KOPT-K1 (cell line): ENCODE results near the gene NIN.

Experiments used
- H3K27ac ChIP-seq: fragments of 200-600 bp; sonication (generic); 2 replicates; pipeline ENCODE4 v1.5.1; 2016; ENCODE audit warnings: antibody characterized with exemption, mild to moderate bottlenecking, low read depth, low read length; ENCODE audit not compliant: poor library complexity, severe bottlenecking
- H3K36me3 ChIP-seq: fragments of 200-600 bp; sonication (generic); 2 replicates; pipeline ENCODE4 v1.5.1; 2017; ENCODE audit warnings: antibody characterized with exemption, mild to moderate bottlenecking, low read length, moderate library complexity; ENCODE audit not compliant: insufficient read depth
- H3K9me3 ChIP-seq: fragments of 200-600 bp; sonication (generic); 2 replicates; pipeline ENCODE4 v1.5.1; 2017; ENCODE audit warnings: antibody characterized with exemption, low read length, mild to moderate bottlenecking; ENCODE audit not compliant: insufficient read depth, poor library complexity, severe bottlenecking

Gene NIN

GRCh38 chr14:50758305-50758704 is 72.7 kb downstream of the NIN start:
- peaks cover 88% of the 10 kb centered on the region for H3K36me3 ChIP-seq
- H3K9me3 ChIP-seq, result no peaks in the 10 kb centered on the region
- H3K27ac ChIP-seq, result no peak overlapping the region

GRCh38 chr14:50757702-50758101 is 73.3 kb downstream of the NIN start:
- Histone ChIP-seq H3K27ac (no peak overlapping the region), H3K36me3 (peaks cover 86% of the 10 kb centered on the region), H3K9me3 (no peaks in the 10 kb centered on the region)

GRCh38 chr14:50756300-50756699 is 74.7 kb downstream of the NIN start:
- Histone ChIP-seq H3K27ac (no peak overlapping the region), H3K36me3 (peaks cover 84% of the 10 kb centered on the region), H3K9me3 (no peaks in the 10 kb centered on the region)

- Histone ChIP-seq H3K9me3 (no peaks in the 10 kb centered on the region), H3K36me3 (peaks cover 71% of the 10 kb centered on the region), H3K27ac (no peak overlapping the region)
These were observed 80.6 kb downstream of the NIN start for GRCh38 chr14:50750323-50750722.

- Histone ChIP-seq H3K36me3 (peaks cover 79% of the 10 kb centered on the region), H3K27ac (no peak overlapping the region)
These were observed 85.4 kb downstream of the NIN start for GRCh38 chr14:50745401-50746058.

GRCh38 chr14:50744231-50744630 is 86.7 kb downstream of the NIN start:
- Histone ChIP-seq H3K36me3 (peaks cover 77% of the 10 kb centered on the region), H3K27ac (no peak overlapping the region), H3K9me3 (no peaks in the 10 kb centered on the region)

More at GRCh38 chr14:50745401-50746058, 85.4 kb downstream of the NIN start:
- no peaks in the 10 kb centered on the region for H3K9me3 ChIP-seq

GRCh38 chr14:50741567-50741966 is 89.4 kb downstream of the NIN start:
- H3K36me3 ChIP-seq, result peaks cover 85% of the 10 kb centered on the region
- no peak overlapping the region for H3K27ac ChIP-seq

GRCh38 chr14:50740856-50741255 is 90.1 kb downstream of the NIN start:
- H3K27ac ChIP-seq, result no peak overlapping the region
- H3K36me3 ChIP-seq, result peaks cover 85% of the 10 kb centered on the region

More at GRCh38 chr14:50741567-50741966, 89.4 kb downstream of the NIN start:
- no peaks in the 10 kb centered on the region for H3K9me3 ChIP-seq

GRCh38 chr14:50739186-50739585 is 91.8 kb downstream of the NIN start:
- Histone ChIP-seq H3K27ac (peak overlapping the region; percentile 10), H3K9me3 (no peaks in the 10 kb centered on the region), H3K36me3 (peaks cover 90% of the 10 kb centered on the region)

More at GRCh38 chr14:50740856-50741255, 90.1 kb downstream of the NIN start:
- H3K9me3 ChIP-seq, result no peaks in the 10 kb centered on the region

- Histone ChIP-seq H3K9me3 (no peaks in the 10 kb centered on the region), H3K27ac (no peak overlapping the region), H3K36me3 (peaks cover 87% of the 10 kb centered on the region)
These were observed 94.0 kb downstream of the NIN start for GRCh38 chr14:50736932-50737419.

- no peaks in the 10 kb centered on the region for H3K9me3 ChIP-seq
- H3K36me3 ChIP-seq, result peaks cover 89% of the 10 kb centered on the region
- no peak overlapping the region for H3K27ac ChIP-seq
These were observed 95.8 kb downstream of the NIN start for GRCh38 chr14:50734950-50735695.

- no peaks in the 10 kb centered on the region for H3K9me3 ChIP-seq
- H3K27ac ChIP-seq, result no peak overlapping the region
- peaks cover 94% of the 10 kb centered on the region for H3K36me3 ChIP-seq
These were observed 97.5 kb downstream of the NIN start for GRCh38 chr14:50733494-50733893.

GRCh38 chr14:50728836-50729235 is 102.1 kb downstream of the NIN start:
- Histone ChIP-seq H3K36me3 (peaks cover 81% of the 10 kb centered on the region), H3K27ac (no peak overlapping the region)

GRCh38 chr14:50726372-50727107 is 104.4 kb downstream of the NIN start:
- H3K36me3 ChIP-seq, result peaks cover 84% of the 10 kb centered on the region
- H3K27ac ChIP-seq, result peak overlapping the region; percentile 48
- no peaks in the 10 kb centered on the region for H3K9me3 ChIP-seq

More at GRCh38 chr14:50728836-50729235, 102.1 kb downstream of the NIN start:
- H3K9me3 ChIP-seq, result no peaks in the 10 kb centered on the region

GRCh38 chr14:50725761-50726160 is 105.2 kb downstream of the NIN start:
- Histone ChIP-seq H3K36me3 (peaks cover 81% of the 10 kb centered on the region), H3K9me3 (no peaks in the 10 kb centered on the region), H3K27ac (peak overlapping the region; percentile 48)
